ENCODE results near the gene IPO4.

Gene IPO4

DNA sequence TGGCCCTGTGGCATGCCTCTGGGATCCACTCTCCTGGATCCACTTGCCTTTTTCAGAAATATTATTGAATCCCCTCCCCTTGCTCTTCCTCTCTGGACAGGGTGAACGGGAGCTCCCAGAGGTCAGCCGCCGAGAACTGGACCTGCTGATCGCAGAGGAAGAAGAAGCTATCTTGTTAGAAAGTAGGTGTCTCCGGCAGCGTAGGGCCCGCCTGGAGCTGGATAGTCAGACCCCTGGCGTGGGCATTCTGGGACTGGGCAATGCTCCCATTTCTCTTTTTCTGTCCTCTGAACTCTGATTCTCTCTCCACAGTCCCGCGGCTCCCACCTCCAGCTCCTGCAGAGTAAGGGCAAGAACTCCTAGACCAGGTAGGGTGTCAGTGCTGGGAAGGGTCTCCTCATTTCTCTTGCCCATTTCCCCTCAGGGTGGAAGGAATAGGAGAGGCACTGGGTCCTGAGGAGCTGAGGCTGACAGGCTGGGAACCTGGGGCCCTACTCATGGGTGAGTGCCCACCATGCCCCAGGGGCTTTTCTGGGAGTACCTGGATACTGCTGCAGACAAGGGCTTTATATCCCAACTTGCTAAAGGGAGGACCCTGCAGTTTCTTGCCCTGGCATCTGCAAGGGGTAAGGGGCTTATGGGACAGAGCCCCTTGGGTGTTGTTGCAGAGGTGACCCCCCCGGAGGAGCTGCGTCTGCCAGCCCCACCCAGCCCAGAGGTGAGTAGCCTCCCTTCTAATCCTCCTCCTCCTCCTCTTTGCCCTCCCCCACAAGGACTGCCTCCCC, 11.4 kb downstream of the IPO4 start:
- DNase-seq (ENCODE audit: low read depth), result no peak

DNA sequence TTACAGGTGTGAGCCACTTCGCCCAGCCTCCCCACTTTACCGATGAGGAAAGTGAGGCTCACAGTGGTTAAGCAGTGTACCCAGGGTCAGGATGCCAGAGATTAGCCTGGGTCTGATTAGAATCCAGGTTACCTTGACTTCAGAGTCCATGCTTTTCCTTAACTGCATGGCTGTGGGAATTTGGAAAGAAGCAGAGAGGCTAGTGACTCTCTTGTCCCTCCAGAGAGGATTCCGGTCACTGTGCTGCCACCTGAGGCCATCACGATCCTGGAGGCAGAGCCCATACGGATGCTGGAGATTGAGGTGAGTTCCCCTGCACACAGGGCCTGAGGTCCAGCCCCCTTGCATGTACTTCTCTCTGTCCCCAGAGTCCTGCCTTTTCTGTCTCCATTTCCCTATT, 12.0 kb downstream of the IPO4 start:
- no peak for DNase-seq (ENCODE audit: low read depth)

DNA sequence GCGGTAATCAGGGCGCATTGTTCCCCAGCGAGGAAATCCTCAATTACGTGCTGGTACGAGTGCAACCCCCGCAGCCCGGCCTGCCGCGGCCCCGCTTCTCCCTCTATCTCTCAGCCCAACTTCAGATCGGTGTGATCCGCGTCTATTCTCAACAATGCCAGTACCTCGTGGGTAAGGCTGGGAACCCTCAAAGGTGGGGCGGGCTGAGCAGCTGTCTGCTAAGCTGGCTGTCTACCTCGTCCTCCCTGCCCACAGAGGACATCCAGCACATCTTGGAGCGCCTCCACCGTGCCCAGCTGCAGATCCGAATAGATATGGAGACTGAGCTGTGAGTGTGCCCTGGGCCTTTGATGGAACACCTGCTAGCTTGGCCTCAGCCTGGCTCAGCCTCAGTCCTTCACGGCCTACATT, 15.7 kb downstream of the IPO4 start:
- DNase-seq (ENCODE audit: low read depth), result no peak

- no peak for DNase-seq (ENCODE audit: low read depth)
These were observed 16.3 kb downstream of the IPO4 start for GRCh38 chr14:24172261-24172860.

DNA sequence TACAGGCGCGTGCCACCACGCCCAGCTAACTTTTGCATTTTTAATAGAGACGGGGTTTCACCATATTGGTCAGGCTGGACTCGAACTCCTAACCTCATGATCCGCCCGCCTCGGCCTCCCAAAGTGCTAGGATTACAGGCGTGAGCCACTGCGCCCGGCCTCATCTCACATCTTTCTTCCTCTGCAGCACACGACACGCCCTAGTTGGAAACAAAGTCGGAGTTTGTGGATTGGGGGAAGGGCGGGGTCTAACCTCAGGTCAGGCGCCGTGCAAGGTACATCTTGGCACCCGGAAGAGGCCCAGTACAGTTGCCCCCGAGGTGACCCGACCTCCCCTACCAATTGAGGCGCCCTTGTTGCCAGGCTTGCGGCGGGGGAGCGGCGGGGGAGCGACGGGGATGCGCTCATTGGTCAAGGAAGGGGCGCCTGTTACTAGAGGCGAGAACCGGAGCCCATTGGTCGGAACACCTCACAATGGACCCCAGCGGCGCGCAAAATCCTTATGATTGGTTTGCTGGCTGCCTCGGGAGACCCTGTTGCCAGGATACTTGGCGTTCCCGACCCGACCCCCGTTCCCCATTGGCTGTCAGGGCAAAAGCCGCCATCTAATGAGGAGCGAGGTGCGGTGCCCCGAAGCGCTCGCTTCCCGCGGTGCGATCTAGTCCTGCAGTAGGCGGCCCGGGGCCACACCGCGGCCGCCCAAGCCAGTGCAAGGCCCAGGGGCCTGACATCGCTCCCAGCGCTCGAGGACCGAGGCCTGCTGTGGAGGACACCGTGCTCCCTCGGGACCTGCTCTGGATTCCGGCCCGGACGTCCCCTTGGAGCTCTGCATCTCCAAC, 17.0 kb downstream of the IPO4 start, which contains the start of gene REC8:
REC8 (plus strand) TSS at position 659 of the 839 bp plus-strand sequence. CDS start 473 bp downstream, outside the sequence.
- DNase-seq (ENCODE audit: low read depth), result no peak

GRCh38 chr14:24167469-24168114, 21.0 kb downstream of the IPO4 start:
- DNase-seq (ENCODE audit: low read depth), result no peak

- DNase-seq (ENCODE audit: low read depth), result no peak
These were observed 22.8 kb downstream of the IPO4 start for GRCh38 chr14:24165785-24166184.

DNA sequence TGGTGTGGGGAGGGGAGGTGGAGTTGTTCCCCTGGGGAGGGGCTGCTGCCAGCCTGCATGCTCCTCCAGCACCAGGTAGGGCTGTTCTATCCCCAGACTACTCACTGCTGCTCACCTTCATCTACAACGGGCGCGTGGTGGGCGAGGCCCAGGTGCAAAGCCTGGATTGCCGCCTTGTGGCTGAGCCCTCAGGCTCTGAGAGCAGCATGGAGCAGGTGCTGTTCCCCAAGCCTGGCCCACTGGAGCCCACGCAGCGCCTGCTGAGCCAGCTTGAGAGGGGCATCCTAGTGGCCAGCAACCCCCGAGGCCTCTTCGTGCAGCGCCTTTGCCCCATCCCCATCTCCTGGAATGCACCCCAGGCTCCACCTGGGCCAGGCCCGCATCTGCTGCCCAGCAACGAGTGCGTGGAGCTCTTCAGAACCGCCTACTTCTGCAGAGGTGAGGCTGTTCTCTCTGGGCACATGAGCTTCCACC, 24.1 kb downstream of the IPO4 start:
- no peak for DNase-seq (ENCODE audit: low read depth)

- DNase-seq (ENCODE audit: low read depth), result no peak
These were observed 26.5 kb downstream of the IPO4 start for GRCh38 chr14:24162093-24162492.

- DNase-seq (ENCODE audit: low read depth), result peak; percentile 93
These were observed 27.5 kb downstream of the IPO4 start, which contains the start of gene IRF9 for GRCh38 chr14:24160850-24161804. TSS of gene IRF9 (plus strand) at chr14:24161265. CDS start at chr14:24162145, 880 bp downstream.

DNA sequence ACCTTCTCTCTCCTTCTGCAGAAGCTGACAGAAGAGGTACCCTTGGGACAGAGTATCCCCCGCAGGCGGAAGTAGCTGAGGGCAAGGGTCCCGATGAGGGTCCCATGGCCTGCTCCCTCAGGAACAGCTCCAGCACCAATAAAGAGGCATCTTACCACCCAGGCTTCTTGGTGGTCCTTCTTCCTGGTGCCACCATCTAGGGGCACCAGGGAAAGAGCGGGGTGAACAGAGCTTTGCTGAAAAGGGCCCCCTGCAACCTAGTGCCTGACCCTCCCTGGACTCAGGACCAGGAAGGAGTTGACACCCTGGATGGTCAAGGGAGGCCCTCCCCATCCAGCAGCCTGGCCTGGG, 28.1 kb downstream of the IPO4 start:
- no peak for DNase-seq (ENCODE audit: low read depth)

- DNase-seq (ENCODE audit: low read depth), result no peak
These were observed 28.7 kb downstream of the IPO4 start for GRCh38 chr14:24159777-24160498.

DNA sequence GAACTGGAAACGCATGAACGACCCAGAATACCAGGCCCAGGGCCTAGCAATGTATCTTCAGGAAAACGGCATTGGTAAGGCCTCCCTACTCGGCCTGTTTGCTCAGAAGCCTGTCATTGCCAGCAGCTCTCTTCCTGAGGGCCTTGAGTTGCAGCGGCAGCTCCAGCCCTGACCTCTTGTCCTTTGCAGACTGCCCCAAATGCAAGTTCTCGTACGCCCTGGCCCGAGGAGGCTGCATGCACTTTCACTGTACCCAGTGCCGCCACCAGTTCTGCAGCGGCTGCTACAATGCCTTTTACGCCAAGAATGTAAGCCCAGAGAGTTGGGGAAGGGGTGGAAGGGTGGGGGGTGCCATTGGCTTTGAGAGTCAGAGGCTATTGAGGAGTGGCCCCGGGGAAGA, 31.3 kb downstream of the IPO4 start:
- DNase-seq (ENCODE audit: low read depth), result no peak

DNA sequence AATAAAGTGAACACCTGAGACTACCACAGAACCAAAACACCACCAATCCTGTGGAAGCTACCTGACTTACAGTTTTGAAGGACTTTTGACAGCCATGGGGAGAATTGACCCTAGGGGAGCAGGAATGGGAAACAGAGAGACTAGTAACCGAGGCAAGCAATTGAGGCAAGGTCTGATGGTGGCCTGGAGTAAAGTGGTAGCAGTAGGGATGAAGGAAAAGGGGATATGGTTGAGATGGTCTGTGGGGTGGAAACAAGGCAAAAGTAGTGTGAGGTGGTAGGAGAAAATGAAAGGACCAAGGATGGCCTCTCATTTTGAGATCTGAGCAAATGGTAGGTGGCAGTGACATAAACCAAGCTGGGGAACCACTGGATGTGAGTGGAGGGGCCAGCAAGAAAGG, 31.8 kb downstream of the IPO4 start:
- DNase-seq (ENCODE audit: low read depth), result no peak

DNA sequence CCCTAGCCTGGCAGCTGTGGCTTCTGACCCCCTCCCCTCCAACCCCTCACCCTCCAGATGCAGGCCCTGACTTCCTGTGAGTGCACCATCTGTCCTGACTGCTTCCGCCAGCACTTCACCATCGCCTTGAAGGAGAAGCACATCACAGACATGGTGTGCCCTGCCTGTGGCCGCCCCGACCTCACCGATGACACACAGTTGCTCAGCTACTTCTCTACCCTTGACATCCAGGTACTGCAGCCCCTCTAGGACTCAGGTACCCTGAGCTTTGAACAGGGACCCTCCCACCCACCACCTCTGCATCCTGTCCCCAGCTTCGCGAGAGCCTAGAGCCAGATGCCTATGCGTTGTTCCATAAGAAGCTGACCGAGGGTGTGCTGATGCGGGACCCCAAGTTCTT, 33.5 kb downstream of the IPO4 start:
- no peak for DNase-seq (ENCODE audit: low read depth)

GRCh38 chr14:24151404-24152080, 37.1 kb downstream of the IPO4 start:
- DNase-seq (ENCODE audit: low read depth), result no peak

DNA sequence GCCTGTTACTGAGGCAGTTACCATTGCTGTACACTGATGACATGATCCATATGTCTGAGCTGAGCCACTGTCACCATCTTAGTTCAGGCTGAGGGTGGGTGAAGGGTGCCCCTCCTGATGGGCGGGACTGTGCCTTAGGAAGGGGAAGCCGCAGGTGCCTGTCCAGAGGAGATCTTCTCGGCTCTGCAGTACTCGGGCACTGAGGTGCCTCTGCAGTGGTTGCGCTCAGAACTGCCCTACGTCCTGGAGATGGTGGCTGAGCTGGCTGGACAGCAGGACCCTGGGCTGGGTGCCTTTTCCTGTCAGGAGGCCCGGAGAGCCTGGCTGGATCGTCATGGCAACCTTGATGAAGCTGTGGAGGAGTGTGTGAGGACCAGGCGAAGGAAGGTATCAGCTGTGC, 37.6 kb downstream of the IPO4 start:
- no peak for DNase-seq (ENCODE audit: low read depth)

GRCh38 chr14:24150567-24150966, 38.0 kb downstream of the IPO4 start:
- no peak for DNase-seq (ENCODE audit: low read depth)

GRCh38 chr14:24150061-24150460, 38.6 kb downstream of the IPO4 start:
- DNase-seq (ENCODE audit: low read depth), result no peak

All from ELR (cell line).